OCI-LY7 (cell line): ENCODE data around the gene FAM193B.

Experiments used
- EZH2phosphoT487 ChIP-seq: fragments of 200-600 bp; sonication (generic); IDR thresholded peaks from 2 replicates; pipeline ENCODE4 v1.6.1; 2018; ENCODE audit warnings: low read depth, borderline replicate concordance, mild to moderate bottlenecking, mixed run types, antibody characterized with exemption, low read length, moderate library complexity, mixed read lengths
- TF ChIP-seq, protein P1 (sequence below): fragments of 200-600 bp; sonication (generic); conservative IDR thresholded peaks from 2 replicates; pipeline ENCODE4 v1.5.1; 2014; ENCODE audit warnings: mild to moderate bottlenecking, antibody characterized with exemption, low read length, moderate library complexity, mixed read lengths

DNA sequence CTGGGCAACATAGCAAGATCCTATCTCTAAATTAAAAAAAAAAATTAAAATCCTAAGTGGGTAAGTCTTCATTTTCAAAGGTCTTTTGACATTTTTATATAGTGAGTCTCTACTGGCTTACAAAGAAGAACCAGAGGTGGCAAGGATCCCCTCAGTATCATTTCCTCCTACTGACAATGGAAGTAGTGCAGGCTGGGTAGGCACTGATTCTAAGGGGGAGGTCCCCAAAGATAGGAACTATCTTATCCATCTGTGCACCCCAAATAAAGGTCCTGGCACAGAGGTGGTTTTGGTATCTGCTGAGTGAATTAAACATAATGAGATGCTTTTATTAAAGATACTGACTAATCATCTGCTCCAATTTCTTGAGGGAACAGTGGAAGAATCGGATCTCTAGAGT, 4.2 kb downstream of the FAM193B start:
- TF ChIP-seq, protein P1, sequence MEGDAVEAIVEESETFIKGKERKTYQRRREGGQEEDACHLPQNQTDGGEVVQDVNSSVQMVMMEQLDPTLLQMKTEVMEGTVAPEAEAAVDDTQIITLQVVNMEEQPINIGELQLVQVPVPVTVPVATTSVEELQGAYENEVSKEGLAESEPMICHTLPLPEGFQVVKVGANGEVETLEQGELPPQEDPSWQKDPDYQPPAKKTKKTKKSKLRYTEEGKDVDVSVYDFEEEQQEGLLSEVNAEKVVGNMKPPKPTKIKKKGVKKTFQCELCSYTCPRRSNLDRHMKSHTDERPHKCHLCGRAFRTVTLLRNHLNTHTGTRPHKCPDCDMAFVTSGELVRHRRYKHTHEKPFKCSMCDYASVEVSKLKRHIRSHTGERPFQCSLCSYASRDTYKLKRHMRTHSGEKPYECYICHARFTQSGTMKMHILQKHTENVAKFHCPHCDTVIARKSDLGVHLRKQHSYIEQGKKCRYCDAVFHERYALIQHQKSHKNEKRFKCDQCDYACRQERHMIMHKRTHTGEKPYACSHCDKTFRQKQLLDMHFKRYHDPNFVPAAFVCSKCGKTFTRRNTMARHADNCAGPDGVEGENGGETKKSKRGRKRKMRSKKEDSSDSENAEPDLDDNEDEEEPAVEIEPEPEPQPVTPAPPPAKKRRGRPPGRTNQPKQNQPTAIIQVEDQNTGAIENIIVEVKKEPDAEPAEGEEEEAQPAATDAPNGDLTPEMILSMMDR: no peak
- no peak for TF ChIP-seq EZH2phosphoT487
